ENCODE data around the gene ADAT1. TPM values are rescaled to one million over a fixed set of nuclear protein-coding genes. Genes with fewer than 3 reads are reported as not detected.

ADAT1 gene
- total RNA-seq, 1 experiment from 2014 or later = 44.2 TPM

DNA sequence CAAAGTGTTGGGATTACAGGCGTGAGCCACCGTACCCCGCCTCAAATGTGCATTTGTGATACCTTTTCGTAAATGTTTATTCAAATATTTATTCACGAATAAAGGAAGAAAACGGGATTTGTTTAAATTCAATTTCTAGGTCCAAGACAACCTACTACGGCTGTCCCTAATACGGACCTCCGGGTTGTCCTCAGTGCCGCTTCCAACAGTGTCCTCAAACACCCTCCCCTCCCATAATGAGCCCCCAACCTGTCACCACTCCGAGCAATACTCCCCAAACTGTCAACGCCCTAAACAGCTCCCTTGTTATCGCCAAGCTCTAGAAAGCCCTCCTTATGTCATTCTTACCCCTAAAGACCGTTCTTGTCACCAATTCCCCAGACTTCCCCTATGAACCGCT, 57.4 kb downstream of the ADAT1 start:
- H3K4me1 ChIP-seq (ENCODE audit: control insufficient read depth in 1 of 2, insufficient read depth in 2 of 2, low read length in 2 of 2) = peaks cover 15 to 24% of the 10 kb centered on the region in 2 experiments
- peaks cover 19 to 20% of the 10 kb centered on the region in 2 experiments; a peak in 3 of 4 replicates for H3K36me3 ChIP-seq (ENCODE audit: control insufficient read depth in 1 of 2, insufficient read depth in 2 of 2, low read length in 2 of 2)
- H3K79me2 ChIP-seq (ENCODE audit: insufficient read depth, low read length) = peaks cover 17% of the 10 kb centered on the region
- ATAC-seq (peak; percentile 38), DNase-seq (ENCODE audit: low read depth, low spot score) (no peak)
- no peaks in the 10 kb centered on the region for H4K20me1 ChIP-seq (ENCODE audit: insufficient read depth)
- CTCF ChIA-PET = interaction anchor here (0.9 to 2.1 kb wide), 4 partner anchors 15 to 101 kb away, joined by 3 to 10 read pairs (median 4); partner anchors contain the start of gene TMEM170A
- H3K9me3 ChIP-seq (ENCODE audit: control insufficient read depth in 1 of 2, insufficient read depth in 1 of 2, low read depth in 1 of 2, low read length in 2 of 2) = no peaks in the 10 kb centered on the region
- TF ChIP-seq POLR2AphosphoS5 (IDR thresholded peaks at IDR 0.05; ENCODE audit: low read depth, low read length) = no peak
- TF ChIP-seq EGR1 (IDR thresholded peaks at IDR 0.05; ENCODE audit: low read depth) = no peak
- TF ChIP-seq SIN3A (IDR thresholded peaks at IDR 0.05; ENCODE audit: low read depth) = no peak
- TF ChIP-seq JUND (IDR thresholded peaks at IDR 0.05) = no peak
- TF ChIP-seq, protein P1, sequence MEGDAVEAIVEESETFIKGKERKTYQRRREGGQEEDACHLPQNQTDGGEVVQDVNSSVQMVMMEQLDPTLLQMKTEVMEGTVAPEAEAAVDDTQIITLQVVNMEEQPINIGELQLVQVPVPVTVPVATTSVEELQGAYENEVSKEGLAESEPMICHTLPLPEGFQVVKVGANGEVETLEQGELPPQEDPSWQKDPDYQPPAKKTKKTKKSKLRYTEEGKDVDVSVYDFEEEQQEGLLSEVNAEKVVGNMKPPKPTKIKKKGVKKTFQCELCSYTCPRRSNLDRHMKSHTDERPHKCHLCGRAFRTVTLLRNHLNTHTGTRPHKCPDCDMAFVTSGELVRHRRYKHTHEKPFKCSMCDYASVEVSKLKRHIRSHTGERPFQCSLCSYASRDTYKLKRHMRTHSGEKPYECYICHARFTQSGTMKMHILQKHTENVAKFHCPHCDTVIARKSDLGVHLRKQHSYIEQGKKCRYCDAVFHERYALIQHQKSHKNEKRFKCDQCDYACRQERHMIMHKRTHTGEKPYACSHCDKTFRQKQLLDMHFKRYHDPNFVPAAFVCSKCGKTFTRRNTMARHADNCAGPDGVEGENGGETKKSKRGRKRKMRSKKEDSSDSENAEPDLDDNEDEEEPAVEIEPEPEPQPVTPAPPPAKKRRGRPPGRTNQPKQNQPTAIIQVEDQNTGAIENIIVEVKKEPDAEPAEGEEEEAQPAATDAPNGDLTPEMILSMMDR (IDR thresholded peaks at IDR 0.05 in 2 of 3, conservative IDR thresholded peaks at IDR 0.05 in 1 of 3; ENCODE audit: borderline replicate concordance in 1 of 3, insufficient read depth in 1 of 3, low read depth in 2 of 3, low read length in 2 of 3) = no peak
- TF ChIP-seq SRF (IDR thresholded peaks at IDR 0.05; ENCODE audit: low read depth) = no peak
- no peak for TF ChIP-seq CBX3 (IDR thresholded peaks at IDR 0.05; ENCODE audit: low read depth)
- TF ChIP-seq, protein P2, sequence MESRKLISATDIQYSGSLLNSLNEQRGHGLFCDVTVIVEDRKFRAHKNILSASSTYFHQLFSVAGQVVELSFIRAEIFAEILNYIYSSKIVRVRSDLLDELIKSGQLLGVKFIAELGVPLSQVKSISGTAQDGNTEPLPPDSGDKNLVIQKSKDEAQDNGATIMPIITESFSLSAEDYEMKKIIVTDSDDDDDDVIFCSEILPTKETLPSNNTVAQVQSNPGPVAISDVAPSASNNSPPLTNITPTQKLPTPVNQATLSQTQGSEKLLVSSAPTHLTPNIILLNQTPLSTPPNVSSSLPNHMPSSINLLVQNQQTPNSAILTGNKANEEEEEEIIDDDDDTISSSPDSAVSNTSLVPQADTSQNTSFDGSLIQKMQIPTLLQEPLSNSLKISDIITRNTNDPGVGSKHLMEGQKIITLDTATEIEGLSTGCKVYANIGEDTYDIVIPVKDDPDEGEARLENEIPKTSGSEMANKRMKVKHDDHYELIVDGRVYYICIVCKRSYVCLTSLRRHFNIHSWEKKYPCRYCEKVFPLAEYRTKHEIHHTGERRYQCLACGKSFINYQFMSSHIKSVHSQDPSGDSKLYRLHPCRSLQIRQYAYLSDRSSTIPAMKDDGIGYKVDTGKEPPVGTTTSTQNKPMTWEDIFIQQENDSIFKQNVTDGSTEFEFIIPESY (IDR thresholded peaks at IDR 0.05; ENCODE audit: extremely low read depth, insufficient replicate concordance, low read length) = no peak
- no peak for TF ChIP-seq POLR2A (IDR thresholded peaks at IDR 0.05; ENCODE audit: borderline replicate concordance, extremely low read depth, insufficient read depth, insufficient read length)
- TF ChIP-seq, protein P3, sequence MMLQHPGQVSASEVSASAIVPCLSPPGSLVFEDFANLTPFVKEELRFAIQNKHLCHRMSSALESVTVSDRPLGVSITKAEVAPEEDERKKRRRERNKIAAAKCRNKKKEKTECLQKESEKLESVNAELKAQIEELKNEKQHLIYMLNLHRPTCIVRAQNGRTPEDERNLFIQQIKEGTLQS (IDR thresholded peaks at IDR 0.05) = no peak
- TF ChIP-seq YY1 (IDR thresholded peaks at IDR 0.05; ENCODE audit: extremely low read depth, insufficient replicate concordance, low read depth, low read length) = no peak
- no peak for TF ChIP-seq SP1 (IDR thresholded peaks at IDR 0.05; ENCODE audit: low read depth)
- no peak for TF ChIP-seq EZH2 (IDR thresholded peaks at IDR 0.05)
- TF ChIP-seq, protein P4, sequence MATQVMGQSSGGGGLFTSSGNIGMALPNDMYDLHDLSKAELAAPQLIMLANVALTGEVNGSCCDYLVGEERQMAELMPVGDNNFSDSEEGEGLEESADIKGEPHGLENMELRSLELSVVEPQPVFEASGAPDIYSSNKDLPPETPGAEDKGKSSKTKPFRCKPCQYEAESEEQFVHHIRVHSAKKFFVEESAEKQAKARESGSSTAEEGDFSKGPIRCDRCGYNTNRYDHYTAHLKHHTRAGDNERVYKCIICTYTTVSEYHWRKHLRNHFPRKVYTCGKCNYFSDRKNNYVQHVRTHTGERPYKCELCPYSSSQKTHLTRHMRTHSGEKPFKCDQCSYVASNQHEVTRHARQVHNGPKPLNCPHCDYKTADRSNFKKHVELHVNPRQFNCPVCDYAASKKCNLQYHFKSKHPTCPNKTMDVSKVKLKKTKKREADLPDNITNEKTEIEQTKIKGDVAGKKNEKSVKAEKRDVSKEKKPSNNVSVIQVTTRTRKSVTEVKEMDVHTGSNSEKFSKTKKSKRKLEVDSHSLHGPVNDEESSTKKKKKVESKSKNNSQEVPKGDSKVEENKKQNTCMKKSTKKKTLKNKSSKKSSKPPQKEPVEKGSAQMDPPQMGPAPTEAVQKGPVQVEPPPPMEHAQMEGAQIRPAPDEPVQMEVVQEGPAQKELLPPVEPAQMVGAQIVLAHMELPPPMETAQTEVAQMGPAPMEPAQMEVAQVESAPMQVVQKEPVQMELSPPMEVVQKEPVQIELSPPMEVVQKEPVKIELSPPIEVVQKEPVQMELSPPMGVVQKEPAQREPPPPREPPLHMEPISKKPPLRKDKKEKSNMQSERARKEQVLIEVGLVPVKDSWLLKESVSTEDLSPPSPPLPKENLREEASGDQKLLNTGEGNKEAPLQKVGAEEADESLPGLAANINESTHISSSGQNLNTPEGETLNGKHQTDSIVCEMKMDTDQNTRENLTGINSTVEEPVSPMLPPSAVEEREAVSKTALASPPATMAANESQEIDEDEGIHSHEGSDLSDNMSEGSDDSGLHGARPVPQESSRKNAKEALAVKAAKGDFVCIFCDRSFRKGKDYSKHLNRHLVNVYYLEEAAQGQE (IDR thresholded peaks at IDR 0.05; ENCODE audit: low read depth) = no peak
- TF ChIP-seq EZH2phosphoT487 (IDR thresholded peaks at IDR 0.05; ENCODE audit: borderline replicate concordance) = no peak
- no peak for TF ChIP-seq CEBPB (IDR thresholded peaks at IDR 0.05; ENCODE audit: low read depth)
- TF ChIP-seq FOSL1 (IDR thresholded peaks at IDR 0.05; ENCODE audit: low read depth) = no peak
- no peak for TF ChIP-seq ELF1 (IDR thresholded peaks at IDR 0.05; ENCODE audit: borderline replicate concordance, low read depth)
- TF ChIP-seq RAD21 (IDR thresholded peaks at IDR 0.05; ENCODE audit: low read depth) = no peak
- intact Hi-C loops (cut with micrococcal nuclease) = no loop called here
- no TSS peak for BruUV-seq (replicated peaks)
- RAD21 ChIA-PET (ENCODE audit: low non-redundant PET in 1 of 2, low total read pairs in 2 of 2, uncharacterized antibody in 2 of 2, unreplicated experiment in 2 of 2) = no interaction called here
- peak overlapping the region; percentile 76; the same call in 1 of the 2 replicates for H3K9ac ChIP-seq (ENCODE audit: low read length)
- H3K27ac ChIP-seq (ENCODE audit: low read depth, low read length) = no peak overlapping the region; the same call in 1 of the 2 replicates
- no peaks in the 10 kb centered on the region for H3K9me2 ChIP-seq (ENCODE audit: insufficient read depth)
- peak overlapping the region; percentile 100 for H3K4me2 ChIP-seq (ENCODE audit: low read length)
- H3K27me3 ChIP-seq (ENCODE audit: insufficient read depth, low read length) = no peaks in the 10 kb centered on the region
- POLR2A ChIA-PET = interaction anchor here (1.2 to 1.5 kb wide), 3 partner anchors 9 to 57 kb away, joined by 5 to 6 read pairs (median 5); partner anchors contain the start of genes ADAT1 and TMEM231
- H3K4me3 ChIP-seq (replicated peaks in 1 of 2; ENCODE audit: low read depth in 1 of 2, low read length in 2 of 2) = peak overlapping the region; percentile 90
- peak overlapping the region; percentile 43 for H2AFZ ChIP-seq (ENCODE audit: low read depth, low read length, poor library complexity, severe bottlenecking)
